Measurements from ENCODE around the gene RREB1.
A peak's percentile ranks its signal among the peaks of the same experiment; 100 is the strongest.

Gene RREB1

GRCh38 chr6:7125290-7125689 is 17.5 kb downstream of the RREB1 start:
- H3K4me1 ChIP-seq (ENCODE audit: control insufficient read depth in 1 of 2, insufficient read depth in 1 of 2, low read depth in 1 of 2, low read length in 1 of 2) = peaks cover 31 to 38% of the 10 kb centered on the region in 2 experiments
- no peak for TF ChIP-seq CTCF (IDR thresholded peaks at IDR 0.05)
- peak overlapping the region; percentile 50 for H3K27ac ChIP-seq
- H3K36me3 ChIP-seq = peaks cover 6% of the 10 kb centered on the region
- no peaks in the 10 kb centered on the region for H3K27me3 ChIP-seq
- no peaks in the 10 kb centered on the region for H3K9me3 ChIP-seq
- H3K4me3 ChIP-seq (ENCODE audit: low read depth in 1 of 2, low read length in 1 of 2) = no peak overlapping the region

GRCh38 chr6:7126754-7127153 is 19.0 kb downstream of the RREB1 start:
- Histone ChIP-seq H3K27ac (peak overlapping the region; percentile 57), H3K4me1 (ENCODE audit: control insufficient read depth in 1 of 2, insufficient read depth in 1 of 2, low read depth in 1 of 2, low read length in 1 of 2) (peaks cover 34 to 42% of the 10 kb centered on the region in 2 experiments), H3K4me3 (ENCODE audit: low read depth in 1 of 2, low read length in 1 of 2) (no peak overlapping the region), H3K9me3 (no peaks in the 10 kb centered on the region), H3K36me3 (peaks cover 6% of the 10 kb centered on the region), H3K27me3 (no peaks in the 10 kb centered on the region)
- no peak for TF ChIP-seq CTCF (IDR thresholded peaks at IDR 0.05)

GRCh38 chr6:7127680-7128079 is 19.9 kb downstream of the RREB1 start:
- Histone ChIP-seq H3K4me3 (ENCODE audit: low read depth in 1 of 2, low read length in 1 of 2) (no peak overlapping the region), H3K4me1 (ENCODE audit: control insufficient read depth in 1 of 2, insufficient read depth in 1 of 2, low read depth in 1 of 2, low read length in 1 of 2) (peaks cover 34 to 42% of the 10 kb centered on the region in 2 experiments), H3K27me3 (no peaks in the 10 kb centered on the region), H3K27ac (peak overlapping the region; percentile 57), H3K9me3 (no peaks in the 10 kb centered on the region), H3K36me3 (peaks cover 6% of the 10 kb centered on the region)
- TF ChIP-seq CTCF (IDR thresholded peaks at IDR 0.05) = no peak

GRCh38 chr6:7129360-7129759 is 21.6 kb downstream of the RREB1 start:
- Histone ChIP-seq H3K9me3 (no peaks in the 10 kb centered on the region), H3K36me3 (no peaks in the 10 kb centered on the region), H3K4me1 (ENCODE audit: control insufficient read depth in 1 of 2, insufficient read depth in 1 of 2, low read depth in 1 of 2, low read length in 1 of 2) (peaks cover 34 to 42% of the 10 kb centered on the region in 2 experiments), H3K27me3 (no peaks in the 10 kb centered on the region), H3K4me3 (ENCODE audit: low read depth in 1 of 2, low read length in 1 of 2) (no peak overlapping the region), H3K27ac (peak overlapping the region; percentile 70)
- no peak for TF ChIP-seq CTCF (IDR thresholded peaks at IDR 0.05)

GRCh38 chr6:7129784-7130569 is 22.2 kb downstream of the RREB1 start:
- Histone ChIP-seq H3K9me3 (no peaks in the 10 kb centered on the region), H3K27ac (peak overlapping the region; percentile 70), H3K4me3 (ENCODE audit: low read depth in 1 of 2, low read length in 1 of 2) (no peak overlapping the region), H3K27me3 (no peaks in the 10 kb centered on the region), H3K36me3 (no peaks in the 10 kb centered on the region), H3K4me1 (ENCODE audit: control insufficient read depth in 1 of 2, insufficient read depth in 1 of 2, low read depth in 1 of 2, low read length in 1 of 2) (peaks cover 34 to 42% of the 10 kb centered on the region in 2 experiments)
- no peak for TF ChIP-seq CTCF (IDR thresholded peaks at IDR 0.05)
